Measurements from ENCODE around the gene LYST. TPM values are rescaled to one million over a fixed set of nuclear protein-coding genes. Genes with fewer than 3 reads are reported as not detected.

The LYST gene
- total and polyA plus RNA-seq, 2 of the 8 experiments (the other 6 are each of a cell fraction or from before 2014, with no cell fraction given), result 0.29 to 0.58 TPM

DNA sequence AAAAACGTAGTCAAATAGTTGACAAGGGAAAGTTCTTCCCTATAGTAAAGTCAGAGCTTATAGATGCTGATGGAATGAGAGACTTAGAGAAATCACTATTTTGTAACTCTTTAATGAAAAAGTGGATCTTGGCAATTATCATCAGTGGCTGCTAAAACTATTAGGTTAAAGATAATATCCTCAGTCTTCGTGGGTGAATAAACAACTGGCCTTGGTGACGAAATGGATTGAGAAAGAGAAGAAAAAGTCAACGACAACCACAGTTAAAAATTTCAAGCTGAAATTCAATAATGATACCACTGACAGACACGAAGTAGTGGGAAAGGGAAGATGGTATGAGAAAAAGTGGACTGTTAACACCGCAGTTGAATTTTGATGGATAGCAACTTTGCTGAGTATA lies 127.1 kb downstream of the LYST start:
- H3K27ac ChIP-seq (ENCODE audit: low read depth, low read length), result no peak overlapping the region
- H3K4me1 ChIP-seq (replicated peaks in 1 of 4; ENCODE audit: control insufficient read depth in 3 of 4, insufficient read depth in 4 of 4, low read length in 3 of 4), result no peaks in the 10 kb centered on the region
- H3K23ac ChIP-seq (ENCODE audit: insufficient read length), result no peak overlapping the region
- H3K4ac ChIP-seq (replicated peaks; ENCODE audit: insufficient read length, low read depth, low read length), result no peak overlapping the region
- no peak overlapping the region for H4K91ac ChIP-seq (replicated peaks; ENCODE audit: insufficient read length, low read length)
- CTCF ChIA-PET (ENCODE audit: partially characterized antibody), result interaction anchor here (0.6 to 1.8 kb wide), 3 partner anchors 82 to 185 kb away, joined by 3 to 6 read pairs (median 3); no protein-coding TSS in a partner anchor
- DNase-seq (ENCODE audit: low read depth in 1 of 2, low spot score in 2 of 2), result no peak
- no peak overlapping the region for H3K56ac ChIP-seq (replicated peaks; ENCODE audit: insufficient read length, low read depth, low read length)
- no peaks in the 10 kb centered on the region for H3K36me3 ChIP-seq (ENCODE audit: control insufficient read depth in 2 of 4, insufficient read depth in 4 of 4, low read length in 3 of 4)
- H2BK5ac ChIP-seq (ENCODE audit: low read depth, low read length), result no peak overlapping the region
- no peaks in the 10 kb centered on the region for H4K20me1 ChIP-seq (replicated peaks in 1 of 2; ENCODE audit: control insufficient read depth in 1 of 2, insufficient read depth in 2 of 2, low read length in 2 of 2)
- no peak for FAIRE-seq
- no peak overlapping the region for H2BK12ac ChIP-seq (ENCODE audit: low read depth, low read length)
- no peak overlapping the region for H3K18ac ChIP-seq (ENCODE audit: extremely low read depth, low read length)
- no peaks in the 10 kb centered on the region for H3K79me2 ChIP-seq (ENCODE audit: control insufficient read depth in 1 of 2, insufficient read depth in 2 of 2, low read length in 2 of 2)
- no peaks in the 10 kb centered on the region for H3K27me3 ChIP-seq (replicated peaks in 1 of 4; ENCODE audit: control insufficient read depth in 3 of 4, extremely low read depth in 1 of 4, insufficient read depth in 3 of 4, low read length in 3 of 4)
- WGBS, 2 experiments (ENCODE audit: extremely low coverage in 1 of 2, insufficient coverage in 1 of 2, insufficient read length in 1 of 2, insufficient replicate concordance in 2 of 2, low coverage in 1 of 2, low lambda C conversion rate in 2 of 2, missing lambda C conversion rate in 1 of 2), result 77% methylated on average over 6 of the region's 6 CpGs; no CpG with 5 or more reads in 1 of the 2 experiments
- H3K14ac ChIP-seq (ENCODE audit: insufficient read length), result no peak overlapping the region
- H3K9ac ChIP-seq (replicated peaks in 1 of 4; ENCODE audit: extremely low read depth in 1 of 4, low read depth in 3 of 4, low read length in 3 of 4), result no peak overlapping the region
- no peaks in the 10 kb centered on the region for H3K79me1 ChIP-seq (ENCODE audit: low read depth, low read length)
- H2AFZ ChIP-seq (ENCODE audit: low read length), result no peak overlapping the region
- POLR2A ChIA-PET (ENCODE audit: partially characterized antibody), result no interaction called here
- H2BK20ac ChIP-seq (ENCODE audit: low read length), result no peak overlapping the region
- no peak overlapping the region for H4K5ac ChIP-seq (ENCODE audit: insufficient read length, low read depth, low read length)
- H2BK15ac ChIP-seq (ENCODE audit: low read length), result no peak overlapping the region
- no peak overlapping the region for H4K8ac ChIP-seq (ENCODE audit: extremely low read depth, insufficient read depth, low read length)
- TF ChIP-seq SIN3A (conservative IDR thresholded peaks at IDR 0.05 in 1 of 2, IDR thresholded peaks at IDR 0.05 in 1 of 2; ENCODE audit: low read depth in 1 of 2, low read length in 2 of 2), result no peak
- no peak for TF ChIP-seq ZNF274 (IDR thresholded peaks at IDR 0.05; ENCODE audit: borderline replicate concordance, extremely low read depth, low read length)
- no peak for TF ChIP-seq BRCA1 (IDR thresholded peaks at IDR 0.05; ENCODE audit: low read depth, low read length)
- no peak for TF ChIP-seq SIX5 (IDR thresholded peaks at IDR 0.05; ENCODE audit: low read depth, low read length)
- TF ChIP-seq RBBP5 (IDR thresholded peaks at IDR 0.05; ENCODE audit: borderline replicate concordance, low read depth, low read length), result no peak
- TF ChIP-seq RNF2 (IDR thresholded peaks at IDR 0.05; ENCODE audit: borderline replicate concordance, low read depth, low read length, missing control alignments, poor library complexity, severe bottlenecking), result no peak
- TF ChIP-seq CHD1 (IDR thresholded peaks at IDR 0.05; ENCODE audit: low read depth, low read length), result no peak
- no peak for TF ChIP-seq TEAD4 (IDR thresholded peaks at IDR 0.05; ENCODE audit: low read depth, low read length)
- TF ChIP-seq CBX8 (IDR thresholded peaks at IDR 0.05; ENCODE audit: borderline replicate concordance, low read depth, low read length), result no peak
- H2BK120ac ChIP-seq (replicated peaks; ENCODE audit: low read depth, low read length), result no peak overlapping the region
- no peak overlapping the region for H2AK5ac ChIP-seq (ENCODE audit: low read depth, low read length)
- H3K9me3 ChIP-seq (ENCODE audit: insufficient read depth in 2 of 2, low read depth in 1 of 2, low read length in 1 of 2), result no peaks in the 10 kb centered on the region
- H3K4me2 ChIP-seq (ENCODE audit: insufficient read depth in 1 of 2, low read depth in 2 of 2, low read length in 2 of 2), result no peak overlapping the region
- no peak overlapping the region for H3K4me3 ChIP-seq (ENCODE audit: extremely low read depth in 1 of 4, insufficient read depth in 2 of 4, low read depth in 3 of 4, low read length in 4 of 4)
- no peaks in the 10 kb centered on the region for H3K23me2 ChIP-seq (ENCODE audit: low read depth, low read length)

All from H1 (cell line).